Activated CD8-positive, alpha-beta memory T cell treated with anti-CD3 and anti-CD28 coated beads for 1 hour (primary cell): ENCODE results near the gene ARG2.
A peak's percentile ranks its signal among the peaks of the same experiment; 100 is the strongest.

Experiments used
- DNase-seq, 2 donors: peaks; one replicate each; pipeline ENCODE4 v3.0.0-alpha.2; 2020; ENCODE audit warnings: low read depth in 1 of 2; ENCODE audit errors: extremely low read depth in 1 of 2

The ARG2 gene

DNA sequence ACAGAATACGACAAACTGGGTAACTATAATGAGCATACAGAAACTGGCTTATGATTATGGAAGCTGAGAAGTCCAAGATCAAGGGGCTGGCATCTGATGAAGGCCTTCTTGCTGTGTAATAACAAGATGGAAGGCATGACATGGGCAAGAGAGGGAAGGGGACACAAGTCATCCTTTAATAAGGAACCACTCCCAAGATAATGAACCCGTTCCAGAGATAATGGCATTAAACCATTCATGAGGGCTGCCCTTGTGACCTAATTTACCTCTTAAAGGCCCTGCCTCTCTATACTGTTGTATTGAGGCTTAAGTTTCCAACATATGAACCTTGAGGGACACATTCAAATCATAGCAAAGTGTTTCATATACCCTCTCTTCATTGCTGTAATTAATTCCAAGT is 59.3 kb downstream of the ARG2 start:
- no peak for DNase-seq

DNA sequence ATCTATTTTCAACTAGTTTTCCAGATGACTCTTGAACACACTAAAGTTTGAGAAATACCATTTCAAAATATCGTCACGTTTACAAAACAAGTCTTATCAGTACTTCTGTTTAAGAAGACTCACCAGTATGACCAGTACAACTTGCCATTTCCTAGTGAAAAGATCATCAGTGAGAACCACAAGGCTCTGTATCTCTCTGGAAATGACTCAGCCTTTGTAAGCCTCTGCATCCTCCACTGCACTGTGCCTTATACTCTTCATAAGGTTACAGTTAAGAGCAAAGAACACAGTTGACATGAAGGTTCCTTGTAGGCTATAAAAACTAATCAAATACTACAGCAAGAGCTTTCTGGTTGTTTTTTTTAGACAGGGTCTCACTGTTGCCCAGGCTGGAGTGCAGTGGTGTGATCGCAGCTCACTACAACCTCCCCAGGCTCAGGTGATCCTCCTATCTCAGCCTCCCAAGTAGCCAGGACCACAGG is 60.4 kb downstream of the ARG2 start:
- DNase-seq, result no peak

DNA sequence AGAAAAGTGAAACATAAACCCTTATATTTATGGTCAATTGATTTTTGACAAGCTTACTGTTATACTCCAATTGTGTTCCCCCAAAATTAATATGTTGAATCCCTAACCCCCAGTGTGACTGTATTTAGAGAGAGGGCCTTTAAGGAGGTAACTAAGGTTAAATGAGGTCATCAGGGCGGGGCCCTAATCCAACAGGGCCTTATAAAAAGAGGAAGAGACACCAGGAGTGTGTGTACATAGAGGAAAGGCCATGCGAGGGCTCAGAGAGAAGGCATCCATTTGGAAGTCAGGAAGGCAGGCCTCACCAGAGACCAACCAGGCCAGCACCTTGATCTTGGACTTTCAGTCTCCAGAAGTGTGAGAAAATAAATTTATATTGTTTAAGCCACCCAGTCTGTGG is 61.2 kb downstream of the ARG2 start:
- DNase-seq, result no peak

DNA sequence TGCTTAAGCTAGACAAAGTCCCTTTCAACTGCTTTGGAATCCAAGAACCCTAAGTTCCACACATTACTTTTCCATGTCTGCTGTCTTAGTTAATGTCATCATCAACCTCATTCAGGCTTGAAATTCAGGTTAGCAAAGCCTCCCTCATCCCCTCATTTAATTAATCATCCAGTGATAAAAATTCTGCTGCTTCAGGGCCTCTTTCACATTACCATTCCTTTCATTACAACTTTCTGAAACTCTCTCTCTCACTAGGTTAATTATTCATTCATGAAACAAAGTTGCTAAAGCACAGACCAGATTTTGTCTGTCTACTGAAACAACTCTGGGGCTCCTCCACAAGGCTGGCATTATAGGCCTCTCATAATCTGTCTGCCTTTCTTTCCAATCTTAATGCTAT is 64.1 kb downstream of the ARG2 start:
- no peak for DNase-seq

DNA sequence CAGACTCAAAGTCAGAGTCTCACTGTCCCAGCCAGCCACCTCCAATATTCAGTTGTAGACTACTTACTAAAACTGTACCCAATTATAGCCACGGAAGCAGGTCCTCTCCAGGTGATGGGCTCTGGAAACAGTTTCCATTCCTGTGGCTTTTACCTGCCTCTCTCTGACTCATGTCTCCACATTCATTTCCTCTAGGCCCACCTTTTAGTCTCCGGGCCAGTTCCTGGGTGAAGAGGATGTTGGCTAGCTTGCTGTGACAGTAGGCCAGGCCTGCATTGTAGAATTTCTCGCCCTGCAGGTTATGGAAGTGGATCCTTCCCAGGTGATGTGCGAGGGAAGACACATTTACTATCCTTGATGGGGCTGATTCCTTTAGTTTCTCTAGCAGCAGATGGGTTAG is 70.3 kb downstream of the ARG2 start:
- DNase-seq, result no peak

DNA sequence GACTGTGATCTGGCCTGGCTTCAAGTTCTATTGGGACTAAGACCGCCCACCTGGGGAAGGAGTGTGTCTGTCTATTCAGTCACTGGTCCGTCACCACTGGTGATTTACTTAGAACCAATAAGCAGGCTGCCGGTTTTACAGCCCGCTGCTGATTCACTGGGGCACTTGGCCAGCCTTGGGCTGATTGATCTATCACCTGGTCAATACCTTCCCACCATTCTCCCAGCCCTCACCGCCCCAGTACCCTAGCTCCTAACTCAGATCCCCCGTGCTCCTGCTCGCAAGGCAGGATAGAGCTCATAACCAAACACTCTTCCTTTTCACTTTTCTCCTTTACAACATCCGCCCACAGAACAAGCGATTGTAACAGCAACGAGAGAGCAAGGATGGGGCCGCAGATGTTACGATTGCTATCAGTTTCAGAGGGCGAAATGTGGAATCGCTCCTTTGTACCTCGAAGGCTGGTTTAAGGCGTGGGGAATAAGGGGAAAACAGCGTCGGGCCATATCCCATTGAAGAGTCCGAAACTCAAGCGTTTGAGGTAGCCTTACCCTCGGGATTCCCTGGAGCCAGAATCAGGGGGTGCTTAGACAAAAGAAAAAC is 75.2 kb downstream of the ARG2 start:
- DNase-seq, result peak; percentile 24 to 29

DNA sequence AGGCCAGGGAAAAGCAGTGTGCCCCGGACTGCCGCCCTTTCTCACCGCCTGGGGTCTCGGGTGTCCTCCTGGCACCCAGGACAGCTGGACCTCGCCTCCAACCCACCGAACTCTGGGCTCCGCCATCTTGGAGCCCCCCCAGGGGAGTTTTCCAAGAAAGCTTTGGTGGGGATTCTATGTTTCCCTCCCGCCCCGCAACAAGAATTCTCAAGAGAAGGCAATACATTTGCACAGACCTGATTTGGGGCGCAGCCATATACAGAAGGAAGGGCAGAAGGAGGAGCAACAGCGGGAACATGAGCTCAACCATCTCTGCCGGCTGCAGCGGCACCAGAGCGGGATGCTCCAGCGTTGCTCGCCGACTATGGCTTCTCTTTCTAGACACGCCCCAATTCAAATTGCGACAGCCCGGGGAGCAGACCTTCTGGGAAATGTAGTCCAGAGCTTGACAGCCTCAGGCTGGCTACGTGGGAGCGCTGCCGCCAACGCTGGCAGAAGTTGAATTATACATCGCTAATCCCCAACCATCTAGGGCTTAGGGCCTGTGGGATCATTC is 75.8 kb downstream of the ARG2 start, which contains the start of gene RDH11:
RDH11 (minus strand) TSS at position 371 of the 556 bp plus-strand sequence; CDS start at position 310, 61 bp downstream.
- peak; percentile 51 to 65 for DNase-seq

DNA sequence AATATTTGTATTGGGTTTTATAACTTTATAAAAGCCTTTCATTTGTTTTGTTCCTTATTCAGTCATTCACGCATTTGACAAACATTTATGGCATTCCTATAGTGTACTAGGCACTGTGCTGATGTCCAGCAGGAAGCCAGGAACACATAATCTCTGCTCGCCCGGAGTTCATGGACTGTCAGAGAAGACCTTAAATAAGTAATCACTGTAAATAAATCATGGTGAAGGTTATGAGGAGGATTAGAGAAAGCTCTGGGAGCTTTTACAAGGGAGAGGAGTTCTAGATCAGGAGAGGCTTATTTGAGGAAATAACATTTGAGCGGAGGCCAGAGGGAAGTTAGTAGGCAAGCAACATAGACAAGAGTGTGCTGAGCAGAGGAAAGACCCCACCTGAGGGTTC is 77.3 kb downstream of the ARG2 start:
- no peak for DNase-seq

DNA sequence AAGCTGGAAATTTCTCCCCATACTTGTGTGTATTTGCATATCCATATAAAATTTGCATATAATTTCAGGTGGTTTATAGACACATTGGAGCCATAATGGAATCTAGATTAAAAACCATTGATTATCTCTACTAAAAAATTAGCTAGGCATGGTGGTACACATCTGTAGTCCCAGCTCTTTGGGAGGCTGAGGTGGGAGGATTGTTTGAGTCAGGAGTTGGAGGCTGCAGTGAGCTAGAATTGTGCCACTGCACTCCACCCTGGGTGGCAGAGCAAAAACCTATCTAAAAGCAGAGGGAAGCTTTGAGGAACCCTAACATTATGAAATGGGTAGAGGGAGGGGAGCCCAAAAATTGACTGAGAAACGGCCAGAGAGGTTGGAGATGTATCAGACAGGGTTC is 78.5 kb downstream of the ARG2 start:
- no peak for DNase-seq
